Measurements from ENCODE around the gene GCNT4.

- TF ChIP-seq CTCF (IDR thresholded peaks at IDR 0.05) (no peak), RAD21 (conservative IDR thresholded peaks at IDR 0.05 in 1 of 2, IDR thresholded peaks at IDR 0.05 in 1 of 2) (no peak), NR3C1 (IDR thresholded peaks at IDR 0.05) (no peak)
Observed at GRCh38 chr5:75054134-75054930, 2.0 kb upstream of the GCNT4 start.

All from A549 (cell line).